Endodermal cell (in vitro differentiated cells): Measurements from ENCODE around the gene RPS6KA2. TPM values are rescaled to one million over a fixed set of nuclear protein-coding genes. Genes with fewer than 3 reads are reported as not detected.

Source experiments
- DNase-seq: peaks from one replicate; pipeline ENCODE4 v3.0.0-alpha.2; 2017
- H3K27ac ChIP-seq: 2 replicates; pipeline ENCODE4 v1.5.1; 2013; ENCODE audit warnings: mild to moderate bottlenecking, low read depth, low read length, moderate library complexity
- H3K27me3 ChIP-seq: 2 replicates; pipeline ENCODE4 v1.6.1; 2013; ENCODE audit warnings: mild to moderate bottlenecking, low read length, moderate library complexity; ENCODE audit not compliant: insufficient read depth, control insufficient read depth, poor library complexity, severe bottlenecking
- H3K36me3 ChIP-seq: 2 replicates; pipeline ENCODE4 v1.7.0; 2013; ENCODE audit warnings: mild to moderate bottlenecking, low read length, moderate library complexity; ENCODE audit not compliant: control insufficient read depth, insufficient read depth
- H3K4me1 ChIP-seq: one replicate; pipeline ENCODE4 v1.7.0; 2013; ENCODE audit warnings: low read length; ENCODE audit not compliant: control insufficient read depth, insufficient read depth
- H3K4me3 ChIP-seq: 2 replicates; pipeline ENCODE4 v1.5.1; 2013; ENCODE audit warnings: mild to moderate bottlenecking, low read length, moderate library complexity
- H3K9ac ChIP-seq: 2 replicates; pipeline ENCODE4 v1.6.1; 2013; ENCODE audit warnings: mild to moderate bottlenecking, low read length, moderate library complexity; ENCODE audit not compliant: poor library complexity, severe bottlenecking; ENCODE audit errors: extremely low read depth
- H3K9me3 ChIP-seq: 2 replicates; pipeline ENCODE4 v1.6.1; 2013; ENCODE audit warnings: mild to moderate bottlenecking, low read length, moderate library complexity; ENCODE audit not compliant: control insufficient read depth
- H3K27ac Mint-ChIP-seq: 2 replicates; pipeline ENCODE4 v1.8.0; 2020; ENCODE audit warnings: mixed read lengths
- H3K27me3 Mint-ChIP-seq: 2 replicates; pipeline ENCODE4 v1.8.0; 2021; ENCODE audit warnings: mild to moderate bottlenecking, mixed read lengths; ENCODE audit not compliant: insufficient read depth
- H3K36me3 Mint-ChIP-seq: 2 replicates; pipeline ENCODE4 v1.8.0; 2020; ENCODE audit warnings: low read depth, mixed read lengths
- H3K4me1 Mint-ChIP-seq: 2 replicates; pipeline ENCODE4 v1.8.0; 2020; ENCODE audit warnings: mixed read lengths
- H3K4me3 Mint-ChIP-seq: 2 replicates; pipeline ENCODE4 v1.8.0; 2020; ENCODE audit warnings: mild to moderate bottlenecking, moderate library complexity, mixed read lengths
- H3K9me3 Mint-ChIP-seq: 2 replicates; pipeline ENCODE4 v1.8.0; 2020; ENCODE audit warnings: mild to moderate bottlenecking, mixed read lengths
- WGBS, 2 experiments: methylation state at CpG; one replicate each; pipeline versions ENCODE4 v1.1.5 to v1.1.7; 2013; ENCODE audit warnings: missing lambda C conversion rate in 2 of 2, mixed read lengths in 1 of 2; ENCODE audit not compliant: insufficient coverage in 1 of 2, insufficient read length in 1 of 2; 5-methylcytosine and 5-hydroxymethylcytosine counted together
- total RNA-seq, 2 donors: library from RNA; stranded (reverse); fragmentation: NEBNext Ultra II Directional in 1 of 2; extraction: Animal tissue kit (Norgen Biotek cat#: 25700) in 1 of 2; gene quantifications; 2 replicates in 1 of 2; 3 replicates in 1 of 2; pipeline ENCODE4 v1.2.1, GENCODE V29; 2021
- TF ChIP-seq, protein P1 (sequence below): fragments of 200-600 bp; sonication (generic); conservative IDR thresholded peaks from 2 replicates; pipeline ENCODE4 v1.5.0; 2021; ENCODE audit warnings: antibody characterized with exemption, mild to moderate bottlenecking

RPS6KA2 gene
- total RNA-seq, 2 donors from 2014 or later, result 17.9 to 23.9 TPM

DNA sequence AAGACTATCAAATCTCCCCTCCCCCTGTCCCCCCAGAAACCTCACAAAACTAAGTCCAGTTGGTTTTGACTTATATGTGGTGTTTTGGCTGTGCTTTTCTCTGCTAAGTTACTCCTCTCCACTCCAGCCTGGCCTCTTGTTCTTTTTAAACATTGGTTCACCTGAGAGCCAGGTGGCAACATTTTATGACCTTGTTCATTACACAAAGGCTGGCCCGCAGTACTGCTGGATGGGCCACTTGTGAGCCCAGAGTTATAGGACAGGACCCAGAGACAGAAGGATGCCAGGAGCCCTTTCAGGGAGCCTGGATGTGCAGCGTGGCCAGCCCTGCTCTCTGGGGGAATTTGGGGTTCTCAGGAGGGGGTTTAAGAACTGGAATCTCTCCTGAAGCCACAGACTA lies 130.6 kb downstream of the RPS6KA2 start:
- H3K4me1 Mint-ChIP-seq, result no peaks in the 10 kb centered on the region
- H3K27me3 Mint-ChIP-seq, result no peaks in the 10 kb centered on the region
- no peak overlapping the region for H3K4me3 ChIP-seq
- TF ChIP-seq, protein P1, sequence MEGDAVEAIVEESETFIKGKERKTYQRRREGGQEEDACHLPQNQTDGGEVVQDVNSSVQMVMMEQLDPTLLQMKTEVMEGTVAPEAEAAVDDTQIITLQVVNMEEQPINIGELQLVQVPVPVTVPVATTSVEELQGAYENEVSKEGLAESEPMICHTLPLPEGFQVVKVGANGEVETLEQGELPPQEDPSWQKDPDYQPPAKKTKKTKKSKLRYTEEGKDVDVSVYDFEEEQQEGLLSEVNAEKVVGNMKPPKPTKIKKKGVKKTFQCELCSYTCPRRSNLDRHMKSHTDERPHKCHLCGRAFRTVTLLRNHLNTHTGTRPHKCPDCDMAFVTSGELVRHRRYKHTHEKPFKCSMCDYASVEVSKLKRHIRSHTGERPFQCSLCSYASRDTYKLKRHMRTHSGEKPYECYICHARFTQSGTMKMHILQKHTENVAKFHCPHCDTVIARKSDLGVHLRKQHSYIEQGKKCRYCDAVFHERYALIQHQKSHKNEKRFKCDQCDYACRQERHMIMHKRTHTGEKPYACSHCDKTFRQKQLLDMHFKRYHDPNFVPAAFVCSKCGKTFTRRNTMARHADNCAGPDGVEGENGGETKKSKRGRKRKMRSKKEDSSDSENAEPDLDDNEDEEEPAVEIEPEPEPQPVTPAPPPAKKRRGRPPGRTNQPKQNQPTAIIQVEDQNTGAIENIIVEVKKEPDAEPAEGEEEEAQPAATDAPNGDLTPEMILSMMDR, result no peak
- peaks cover 29% of the 10 kb centered on the region for H3K36me3 Mint-ChIP-seq
- no peak overlapping the region for H3K27ac Mint-ChIP-seq
- H3K9me3 Mint-ChIP-seq, result no peaks in the 10 kb centered on the region
- H3K27me3 ChIP-seq, result no peaks in the 10 kb centered on the region
- no peaks in the 10 kb centered on the region for H3K36me3 ChIP-seq
- no peaks in the 10 kb centered on the region for H3K9me3 ChIP-seq
- no peak for DNase-seq
- 75 to 97% methylated on average over 2 of the region's 2 CpGs for whole genome bisulfite sequencing, 2 experiments
- no peaks in the 10 kb centered on the region for H3K4me1 ChIP-seq
- H3K27ac ChIP-seq, result no peak overlapping the region
- H3K9ac ChIP-seq, result no peak overlapping the region
- no peak overlapping the region for H3K4me3 Mint-ChIP-seq

DNA sequence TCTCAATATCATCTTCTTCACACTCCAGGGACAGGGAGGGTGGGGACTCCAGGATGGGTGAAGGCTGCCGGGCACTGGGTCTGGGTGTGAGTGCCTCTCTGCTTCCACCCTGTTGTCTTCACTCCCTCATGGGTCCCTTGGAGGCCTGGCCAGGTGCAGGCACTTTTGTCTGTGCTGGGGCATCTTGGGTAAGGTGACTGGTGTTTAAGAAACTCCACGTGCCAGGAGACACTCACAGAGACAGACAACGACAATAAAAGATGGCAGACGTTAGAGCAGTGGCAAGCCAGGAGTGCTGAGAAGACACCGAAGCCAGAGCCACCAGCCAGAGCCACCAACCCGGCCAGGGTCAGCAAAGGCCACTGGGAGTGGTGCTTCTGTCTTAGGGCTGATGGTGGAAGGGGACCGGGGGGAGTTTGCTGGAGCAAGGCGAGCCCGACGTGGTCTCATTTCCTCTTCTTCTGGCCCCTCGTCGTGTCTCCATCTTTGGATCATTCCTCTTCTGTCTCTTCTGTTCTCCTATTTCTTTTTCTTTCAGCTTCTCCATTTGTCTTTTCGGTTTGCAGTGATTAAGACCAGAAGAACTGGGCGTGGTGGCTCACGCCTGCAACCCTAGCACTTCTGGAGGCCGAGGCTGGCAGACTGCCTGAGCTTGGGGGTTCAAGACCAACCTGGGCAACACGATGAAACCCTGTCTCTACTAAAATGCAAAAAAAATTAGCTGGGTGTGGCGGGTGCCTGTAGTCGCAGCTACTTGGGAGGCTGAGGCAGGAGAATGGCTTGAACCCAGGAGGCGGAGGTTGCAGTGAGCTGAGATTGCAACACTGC lies 131.3 kb downstream of the RPS6KA2 start:
- DNase-seq, result no peak
- Mint-ChIP-seq H3K4me1 (no peaks in the 10 kb centered on the region), H3K36me3 (peaks cover 29% of the 10 kb centered on the region), H3K27me3 (no peaks in the 10 kb centered on the region), H3K27ac (no peak overlapping the region), H3K9me3 (no peaks in the 10 kb centered on the region), H3K4me3 (no peak overlapping the region)
- 90 to 93% methylated on average over 11 to 20 of the region's 20 CpGs for WGBS, 2 experiments
- Histone ChIP-seq H3K4me1 (no peaks in the 10 kb centered on the region), H3K27me3 (no peaks in the 10 kb centered on the region), H3K4me3 (no peak overlapping the region), H3K36me3 (no peaks in the 10 kb centered on the region), H3K9ac (no peak overlapping the region), H3K9me3 (no peaks in the 10 kb centered on the region), H3K27ac (peak overlapping the region; percentile 89)
- TF ChIP-seq, protein P1, result no peak

DNA sequence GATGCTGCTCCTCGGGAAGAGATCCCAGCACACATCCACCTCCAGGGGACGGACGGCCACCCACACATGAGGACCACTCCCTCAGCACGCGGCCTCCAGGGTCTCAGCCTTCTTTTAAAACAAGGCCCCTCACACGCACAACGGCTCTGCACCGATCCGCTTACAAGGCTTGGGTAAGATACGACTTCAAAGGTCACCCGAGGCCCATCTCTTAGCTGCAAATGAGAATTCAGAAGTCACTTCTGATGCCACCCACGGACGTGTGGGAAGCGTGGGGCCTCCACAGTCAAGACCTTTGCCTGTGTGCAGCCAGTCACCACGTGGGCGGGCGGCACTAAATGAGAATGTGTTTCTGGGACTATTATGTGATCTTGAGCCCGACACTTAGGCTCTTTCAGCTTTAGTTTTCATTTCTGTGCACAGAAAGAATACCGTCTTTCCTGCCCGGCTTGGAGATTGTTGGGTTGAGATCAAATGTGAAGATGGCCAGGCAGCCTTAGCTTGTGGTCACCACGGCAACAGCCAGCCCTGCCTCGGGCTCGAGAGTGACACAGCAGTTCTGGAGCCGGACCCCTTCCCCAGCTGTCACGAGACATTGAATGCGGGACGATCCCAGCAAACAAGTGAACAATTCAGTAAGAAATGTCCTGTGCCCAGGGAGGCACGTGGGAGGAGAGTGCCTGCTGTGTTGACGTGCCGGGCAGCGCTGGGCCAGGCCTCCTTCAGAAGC lies 132.1 kb downstream of the RPS6KA2 start:
- no peaks in the 10 kb centered on the region for H3K27me3 ChIP-seq
- TF ChIP-seq, protein P1, result no peak
- peak overlapping the region; percentile 89 for H3K27ac ChIP-seq
- H3K4me3 Mint-ChIP-seq, result no peak overlapping the region
- no peak overlapping the region for H3K27ac Mint-ChIP-seq
- no peaks in the 10 kb centered on the region for H3K27me3 Mint-ChIP-seq
- whole genome bisulfite sequencing, 2 experiments, result 81 to 91% methylated on average over 21 to 31 of the region's 31 CpGs
- no peak overlapping the region for H3K4me3 ChIP-seq
- H3K4me1 Mint-ChIP-seq, result no peaks in the 10 kb centered on the region
- H3K4me1 ChIP-seq, result no peaks in the 10 kb centered on the region
- DNase-seq, result no peak
- H3K9ac ChIP-seq, result no peak overlapping the region
- no peaks in the 10 kb centered on the region for H3K9me3 ChIP-seq
- no peaks in the 10 kb centered on the region for H3K36me3 ChIP-seq
- H3K36me3 Mint-ChIP-seq, result peaks cover 29% of the 10 kb centered on the region
- no peaks in the 10 kb centered on the region for H3K9me3 Mint-ChIP-seq
